Measurements from ENCODE around the gene KRTAP4-16. TPM values are rescaled to one million over a fixed set of nuclear protein-coding genes. Genes with fewer than 3 reads are reported as not detected.
"Not testable (repeated sequence)": the region's sequence is repeated elsewhere in the genome, so short reads cannot be mapped to it uniquely, and the experiment has no call there.

KRTAP4-16 gene
- total RNA-seq, 1 donor from 2014 or later: not detected

DNA sequence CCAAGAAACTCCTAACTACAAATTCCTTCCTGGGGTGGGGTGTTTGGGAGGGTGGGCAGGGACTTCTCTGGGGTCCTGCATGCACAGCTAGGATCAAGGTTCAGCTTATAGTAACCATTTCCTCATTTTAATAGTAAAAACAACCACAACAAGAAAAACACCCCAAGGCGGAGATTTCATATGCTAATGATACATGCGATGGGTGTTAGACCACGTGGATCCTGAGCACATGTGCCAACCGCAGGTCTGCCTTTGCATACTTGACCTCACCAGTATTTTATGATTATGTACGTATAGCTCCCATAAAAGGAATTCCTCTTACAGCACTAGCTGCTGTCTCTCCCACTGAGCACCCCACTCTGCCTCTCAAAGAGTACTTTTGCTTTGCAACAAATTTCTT is 14.3 kb upstream of the KRTAP4-16 start:
- DNase-seq (ENCODE audit: low read depth): no peak
- TF ChIP-seq, protein P1, sequence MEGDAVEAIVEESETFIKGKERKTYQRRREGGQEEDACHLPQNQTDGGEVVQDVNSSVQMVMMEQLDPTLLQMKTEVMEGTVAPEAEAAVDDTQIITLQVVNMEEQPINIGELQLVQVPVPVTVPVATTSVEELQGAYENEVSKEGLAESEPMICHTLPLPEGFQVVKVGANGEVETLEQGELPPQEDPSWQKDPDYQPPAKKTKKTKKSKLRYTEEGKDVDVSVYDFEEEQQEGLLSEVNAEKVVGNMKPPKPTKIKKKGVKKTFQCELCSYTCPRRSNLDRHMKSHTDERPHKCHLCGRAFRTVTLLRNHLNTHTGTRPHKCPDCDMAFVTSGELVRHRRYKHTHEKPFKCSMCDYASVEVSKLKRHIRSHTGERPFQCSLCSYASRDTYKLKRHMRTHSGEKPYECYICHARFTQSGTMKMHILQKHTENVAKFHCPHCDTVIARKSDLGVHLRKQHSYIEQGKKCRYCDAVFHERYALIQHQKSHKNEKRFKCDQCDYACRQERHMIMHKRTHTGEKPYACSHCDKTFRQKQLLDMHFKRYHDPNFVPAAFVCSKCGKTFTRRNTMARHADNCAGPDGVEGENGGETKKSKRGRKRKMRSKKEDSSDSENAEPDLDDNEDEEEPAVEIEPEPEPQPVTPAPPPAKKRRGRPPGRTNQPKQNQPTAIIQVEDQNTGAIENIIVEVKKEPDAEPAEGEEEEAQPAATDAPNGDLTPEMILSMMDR (IDR thresholded peaks at IDR 0.05; ENCODE audit: insufficient read depth, low read depth, low read length): no peak
- no peak for TF ChIP-seq EZH2 (IDR thresholded peaks at IDR 0.05; ENCODE audit: insufficient read depth, low read length)
- no peaks in the 10 kb centered on the region for H4K20me1 ChIP-seq (ENCODE audit: insufficient read depth, low read length)
- H3K27ac ChIP-seq (ENCODE audit: low read depth, low read length): no peak overlapping the region
- Mint-ChIP-seq H3K27ac (ENCODE audit: unreplicated experiment) (no peak overlapping the region), H3K4me3 (ENCODE audit: unreplicated experiment) (no peak overlapping the region), H3K4me1 (ENCODE audit: low read depth, unreplicated experiment) (peaks cover 13% of the 10 kb centered on the region), H3K9me3 (ENCODE audit: unreplicated experiment) (peaks cover 4% of the 10 kb centered on the region), H3K36me3 (ENCODE audit: low read depth, unreplicated experiment) (no peaks in the 10 kb centered on the region), H3K27me3 (ENCODE audit: low read depth, unreplicated experiment) (peaks cover 6% of the 10 kb centered on the region)
- no peaks in the 10 kb centered on the region for H3K79me2 ChIP-seq (ENCODE audit: insufficient read depth, low read length)
- no peak overlapping the region for H2AFZ ChIP-seq (ENCODE audit: low read depth, low read length)
- H3K36me3 ChIP-seq (ENCODE audit: insufficient read depth, low read length): no peaks in the 10 kb centered on the region
- peaks cover 4% of the 10 kb centered on the region for H3K4me1 ChIP-seq (ENCODE audit: insufficient read depth, low read length)
- no peak overlapping the region for H3K9ac ChIP-seq (ENCODE audit: low read length)
- H3K4me2 ChIP-seq (ENCODE audit: low read length): no peak overlapping the region
- no peak for FAIRE-seq
- no peak overlapping the region for H3K4me3 ChIP-seq (ENCODE audit: insufficient read depth, low read depth, low read length)
- H3K9me3 ChIP-seq (ENCODE audit: insufficient read depth, low read depth, low read length): peaks cover 6% of the 10 kb centered on the region
- no peaks in the 10 kb centered on the region for H3K27me3 ChIP-seq (ENCODE audit: insufficient read depth, low read length)

DNA sequence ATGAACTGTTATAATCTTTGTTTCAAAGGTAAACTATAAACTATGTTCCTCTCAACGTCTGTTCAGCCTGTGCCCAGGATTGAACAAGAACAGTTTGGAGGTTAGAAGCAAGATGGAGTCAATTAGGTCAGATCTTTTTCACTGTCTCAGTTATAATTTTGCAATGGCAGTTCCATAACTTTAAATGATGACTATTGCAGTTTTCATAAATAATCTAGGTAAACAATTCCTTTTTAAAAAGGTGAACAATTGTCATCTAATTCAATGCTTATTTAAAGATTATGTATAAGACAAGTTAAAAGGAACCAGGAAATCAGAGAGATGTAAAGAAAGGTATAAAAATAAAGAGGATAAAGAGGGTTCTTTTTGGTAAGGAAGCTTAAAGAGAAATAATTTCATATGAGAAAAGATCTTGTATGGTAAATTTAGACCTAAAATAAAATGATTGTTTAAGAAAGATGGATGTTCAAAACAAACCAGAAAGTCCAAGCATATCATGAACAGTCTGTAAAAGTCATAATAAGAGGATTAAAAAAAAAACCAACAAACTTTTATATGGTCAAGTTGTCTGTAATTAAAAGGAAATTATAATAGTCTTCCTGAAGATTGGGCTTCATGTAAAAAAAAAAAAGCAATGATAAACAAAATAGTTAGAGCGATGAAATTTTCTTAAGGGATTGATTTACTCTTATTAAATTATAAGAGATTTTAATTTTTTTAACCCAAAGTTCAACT is 9.3 kb upstream of the KRTAP4-16 start:
- no peaks in the 10 kb centered on the region for H4K20me1 ChIP-seq (ENCODE audit: insufficient read depth, low read length)
- no peaks in the 10 kb centered on the region for H3K4me1 ChIP-seq (ENCODE audit: insufficient read depth, low read length)
- peaks cover 2% of the 10 kb centered on the region for H3K9me3 Mint-ChIP-seq (ENCODE audit: unreplicated experiment)
- H3K36me3 Mint-ChIP-seq (ENCODE audit: low read depth, unreplicated experiment): no peaks in the 10 kb centered on the region
- no peaks in the 10 kb centered on the region for H3K79me2 ChIP-seq (ENCODE audit: insufficient read depth, low read length)
- no peaks in the 10 kb centered on the region for H3K36me3 ChIP-seq (ENCODE audit: insufficient read depth, low read length)
- peaks cover 1% of the 10 kb centered on the region for H3K4me1 Mint-ChIP-seq (ENCODE audit: low read depth, unreplicated experiment)
- H3K9ac ChIP-seq (ENCODE audit: low read length): no peak overlapping the region
- H3K27me3 Mint-ChIP-seq (ENCODE audit: low read depth, unreplicated experiment): peaks cover under 1% of the 10 kb centered on the region
- H3K4me3 ChIP-seq (ENCODE audit: insufficient read depth, low read depth, low read length): no peak overlapping the region
- no peak overlapping the region for H3K27ac ChIP-seq (ENCODE audit: low read depth, low read length)
- H3K4me3 Mint-ChIP-seq (ENCODE audit: unreplicated experiment): no peak overlapping the region
- DNase-seq (ENCODE audit: low read depth) (no peak), FAIRE-seq (no peak)
- no peak overlapping the region for H3K27ac Mint-ChIP-seq (ENCODE audit: unreplicated experiment)
- H2AFZ ChIP-seq (ENCODE audit: low read depth, low read length): no peak overlapping the region
- TF ChIP-seq, protein P1 (IDR thresholded peaks at IDR 0.05; ENCODE audit: insufficient read depth, low read depth, low read length): no peak
- no peak for TF ChIP-seq EZH2 (IDR thresholded peaks at IDR 0.05; ENCODE audit: insufficient read depth, low read length)
- no peaks in the 10 kb centered on the region for H3K27me3 ChIP-seq (ENCODE audit: insufficient read depth, low read length)
- H3K9me3 ChIP-seq (ENCODE audit: insufficient read depth, low read depth, low read length): peaks cover 6% of the 10 kb centered on the region
- H3K4me2 ChIP-seq (ENCODE audit: low read length): no peak overlapping the region

DNA sequence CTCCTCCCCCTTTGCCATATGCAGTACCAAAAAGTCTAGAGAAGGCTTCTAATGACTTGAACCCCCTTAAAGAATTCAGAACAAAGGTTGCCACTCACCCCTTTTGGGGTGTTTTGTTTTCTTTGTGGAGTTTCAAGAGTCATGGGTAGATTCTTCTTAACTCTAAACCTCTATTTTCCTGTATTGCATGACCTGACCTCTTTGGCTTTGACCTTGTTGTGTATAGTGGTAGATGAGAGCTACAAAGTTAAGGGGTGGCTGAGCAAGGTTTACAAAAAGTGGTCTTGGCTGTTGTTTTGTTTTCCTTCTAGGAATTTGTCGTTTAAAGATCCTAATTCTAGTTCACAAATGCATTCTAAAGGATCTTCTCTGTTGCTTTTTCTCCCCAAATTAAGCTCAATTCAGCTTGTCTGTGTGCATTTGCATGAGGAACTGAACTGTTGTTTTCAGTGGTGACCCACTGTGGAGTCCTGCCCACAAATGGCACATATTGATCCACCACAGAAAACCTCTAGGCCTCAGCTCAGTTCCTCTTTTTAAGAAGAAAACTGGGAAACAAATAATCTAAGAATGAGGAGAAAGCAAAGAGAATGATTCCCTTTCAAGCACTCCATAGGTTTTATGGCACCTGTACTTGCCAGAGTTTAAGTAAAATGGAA is 6.8 kb upstream of the KRTAP4-16 start:
- not testable (repeated sequence) for H3K9me3 Mint-ChIP-seq (ENCODE audit: unreplicated experiment); H3K4me1 ChIP-seq (ENCODE audit: insufficient read depth, low read length); H2AFZ ChIP-seq (ENCODE audit: low read depth, low read length); H3K79me2 ChIP-seq (ENCODE audit: insufficient read depth, low read length); H3K27ac Mint-ChIP-seq (ENCODE audit: unreplicated experiment); H3K36me3 ChIP-seq (ENCODE audit: insufficient read depth, low read length); FAIRE-seq; H4K20me1 ChIP-seq (ENCODE audit: insufficient read depth, low read length); H3K36me3 Mint-ChIP-seq (ENCODE audit: low read depth, unreplicated experiment); H3K9me3 ChIP-seq (ENCODE audit: insufficient read depth, low read depth, low read length); DNase-seq (ENCODE audit: low read depth); H3K27ac ChIP-seq (ENCODE audit: low read depth, low read length); H3K27me3 ChIP-seq (ENCODE audit: insufficient read depth, low read length); H3K4me3 Mint-ChIP-seq (ENCODE audit: unreplicated experiment); H3K27me3 Mint-ChIP-seq (ENCODE audit: low read depth, unreplicated experiment)
- H3K4me2 ChIP-seq (ENCODE audit: low read length): peak overlapping the region; percentile 30
- peak overlapping the region; percentile 34 for H3K4me3 ChIP-seq (ENCODE audit: insufficient read depth, low read depth, low read length)
- H3K4me1 Mint-ChIP-seq (ENCODE audit: low read depth, unreplicated experiment): peaks cover 14% of the 10 kb centered on the region
- peak overlapping the region; percentile 58 for H3K9ac ChIP-seq (ENCODE audit: low read length)
